ENCODE results near the gene WDR17.

WDR17 gene

GRCh38 chr4:176044589-176044951 lies 21.1 kb upstream of the WDR17 start:
- Histone ChIP-seq H3K36me3 (no peaks in the 10 kb centered on the region), H3K4me3 (ENCODE audit: low read depth, low read length) (no peak overlapping the region), H3K27me3 (no peaks in the 10 kb centered on the region), H3K4me1 (no peaks in the 10 kb centered on the region), H3K9me3 (no peaks in the 10 kb centered on the region)
- no peak for TF ChIP-seq CTCF (IDR thresholded peaks at IDR 0.05; ENCODE audit: low read depth, low read length)
- DNase-seq = no peak

DNA sequence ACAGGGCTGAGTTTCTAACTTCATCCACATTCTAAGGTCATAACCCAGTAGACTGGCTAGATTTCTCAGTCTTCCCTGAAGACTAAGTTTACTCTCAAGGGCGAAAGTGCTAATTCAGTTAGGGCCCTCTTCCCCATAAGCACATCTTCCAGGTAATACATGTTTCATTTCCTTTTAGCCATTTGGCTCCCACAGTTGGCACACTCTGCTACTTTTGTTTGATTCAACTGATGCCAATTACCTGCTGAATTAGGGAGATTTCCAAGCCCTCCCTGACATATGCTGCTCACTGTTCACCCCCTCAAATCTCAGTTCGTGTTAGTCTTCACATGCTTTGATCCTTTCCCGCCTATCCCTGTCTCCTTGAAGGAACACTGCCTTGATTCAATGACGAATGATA lies 17.0 kb upstream of the WDR17 start:
- Histone ChIP-seq H3K4me3 (ENCODE audit: low read depth, low read length) (no peak overlapping the region), H3K27me3 (no peaks in the 10 kb centered on the region), H3K9me3 (no peaks in the 10 kb centered on the region), H3K36me3 (no peaks in the 10 kb centered on the region), H3K4me1 (no peaks in the 10 kb centered on the region)
- DNase-seq = no peak
- no peak for TF ChIP-seq CTCF (IDR thresholded peaks at IDR 0.05; ENCODE audit: low read depth, low read length)

DNA sequence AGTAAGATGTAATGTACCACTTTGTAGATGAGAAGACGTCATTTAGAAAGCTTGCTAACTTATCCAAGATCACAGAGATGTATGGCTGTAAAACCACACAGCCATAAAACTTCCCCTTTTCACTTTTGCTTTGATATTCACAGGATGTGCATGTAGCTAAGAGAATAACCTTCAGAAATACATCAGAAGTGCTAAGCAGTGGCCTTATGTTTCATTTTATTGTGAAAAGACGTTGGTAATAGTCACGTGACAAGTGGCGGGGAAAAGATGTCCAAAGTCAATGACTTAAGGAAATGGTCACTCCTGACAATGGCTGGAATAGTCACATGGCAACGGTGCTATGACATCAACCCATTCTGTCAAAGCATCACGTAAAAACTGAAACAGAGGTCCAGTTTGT lies 12.9 kb upstream of the WDR17 start:
- H3K36me3 ChIP-seq = no peaks in the 10 kb centered on the region
- H3K9me3 ChIP-seq = no peaks in the 10 kb centered on the region
- no peak overlapping the region for H3K4me3 ChIP-seq (ENCODE audit: low read depth, low read length)
- DNase-seq = no peak
- no peak for TF ChIP-seq CTCF (IDR thresholded peaks at IDR 0.05; ENCODE audit: low read depth, low read length)
- H3K4me1 ChIP-seq = no peaks in the 10 kb centered on the region
- H3K27me3 ChIP-seq = no peaks in the 10 kb centered on the region

GRCh38 chr4:176053785-176054184 lies 11.9 kb upstream of the WDR17 start:
- H3K4me1 ChIP-seq = no peaks in the 10 kb centered on the region
- H3K27me3 ChIP-seq = no peaks in the 10 kb centered on the region
- no peak for TF ChIP-seq CTCF (IDR thresholded peaks at IDR 0.05; ENCODE audit: low read depth, low read length)
- no peaks in the 10 kb centered on the region for H3K9me3 ChIP-seq
- DNase-seq = no peak
- H3K36me3 ChIP-seq = no peaks in the 10 kb centered on the region
- no peak overlapping the region for H3K4me3 ChIP-seq (ENCODE audit: low read depth, low read length)

- no peak overlapping the region for H3K4me3 ChIP-seq (ENCODE audit: low read depth, low read length)
- no peaks in the 10 kb centered on the region for H3K27me3 ChIP-seq
- DNase-seq = no peak
- no peaks in the 10 kb centered on the region for H3K36me3 ChIP-seq
- H3K9me3 ChIP-seq = no peaks in the 10 kb centered on the region
- no peaks in the 10 kb centered on the region for H3K4me1 ChIP-seq
- peak; percentile 31 for TF ChIP-seq CTCF (IDR thresholded peaks at IDR 0.05; ENCODE audit: low read depth, low read length)
Observed at GRCh38 chr4:176054942-176055341, 10.7 kb upstream of the WDR17 start.

DNA sequence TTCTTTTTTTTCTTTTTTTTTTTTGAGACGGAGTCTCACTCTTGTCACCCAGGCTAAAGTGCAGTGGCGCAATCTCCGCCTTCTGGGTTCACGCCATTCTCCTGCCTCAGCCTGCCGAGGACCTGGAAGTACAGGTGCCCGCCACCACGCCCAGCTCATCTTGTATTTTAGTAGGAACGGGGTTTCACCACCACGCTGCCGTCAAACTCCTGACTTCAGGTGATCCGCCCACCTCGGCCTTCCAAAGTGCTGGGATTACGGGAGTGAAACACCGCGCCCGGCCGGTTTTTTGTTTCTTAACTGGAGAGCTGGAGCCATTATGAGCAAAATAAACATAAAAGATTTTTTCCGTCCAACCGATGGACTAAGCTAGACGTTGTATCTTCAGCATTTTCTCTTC lies 1.9 kb upstream of the WDR17 start:
- Histone ChIP-seq H3K9me3 (no peaks in the 10 kb centered on the region), H3K4me3 (ENCODE audit: low read depth, low read length) (no peak overlapping the region), H3K36me3 (no peaks in the 10 kb centered on the region), H3K27me3 (no peaks in the 10 kb centered on the region), H3K4me1 (no peaks in the 10 kb centered on the region; the same call in 1 of the 2 replicates)
- no peak for DNase-seq
- no peak for TF ChIP-seq CTCF (IDR thresholded peaks at IDR 0.05; ENCODE audit: low read depth, low read length)

All from BE2C (cell line).